ENCODE measurements around the gene CENPB. TPM values are rescaled to one million over a fixed set of nuclear protein-coding genes. Genes with fewer than 3 reads are reported as not detected.
A peak's percentile ranks its signal among the peaks of the same experiment; 100 is the strongest.

Gene CENPB
- total RNA-seq, 1 donor from 2014 or later = 87.4 TPM

DNA sequence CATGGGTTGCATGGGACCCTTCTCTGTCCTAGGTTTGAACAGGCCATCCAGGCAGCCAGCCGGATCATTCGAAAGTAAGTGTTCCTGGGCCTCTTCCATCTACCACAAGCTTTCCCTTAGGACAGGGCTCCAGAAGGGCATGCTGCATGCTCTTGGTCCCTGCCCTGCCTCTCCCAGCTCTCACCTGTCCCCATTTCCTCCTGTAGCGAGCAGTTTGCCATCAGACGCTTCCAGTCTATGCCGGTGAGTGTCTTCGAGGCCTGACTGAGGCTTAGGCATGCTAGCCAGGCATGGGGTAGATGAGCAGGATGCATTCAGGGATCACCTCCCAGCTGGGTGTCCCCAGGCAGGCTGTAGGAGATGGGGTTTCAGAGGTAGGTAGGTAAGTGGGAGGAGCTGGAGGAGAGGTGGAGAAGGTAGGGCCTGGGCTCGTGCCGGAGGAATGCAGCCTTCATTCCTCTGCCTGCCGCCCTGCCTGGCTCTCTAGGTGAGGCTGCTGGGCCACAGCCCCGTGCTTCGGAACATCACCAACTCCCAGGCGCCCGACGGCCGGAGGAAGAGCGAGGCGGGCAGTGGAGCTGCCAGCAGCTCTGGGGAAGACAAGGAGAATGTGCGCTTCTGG lies 13.8 kb upstream of the CENPB start:
- no peaks in the 10 kb centered on the region for H3K27me3 ChIP-seq (ENCODE audit: control insufficient read depth, insufficient read depth, low read length)
- DNase-seq (ENCODE audit: low read depth) (no peak), FAIRE-seq (no peak)
- TF ChIP-seq, protein P1, sequence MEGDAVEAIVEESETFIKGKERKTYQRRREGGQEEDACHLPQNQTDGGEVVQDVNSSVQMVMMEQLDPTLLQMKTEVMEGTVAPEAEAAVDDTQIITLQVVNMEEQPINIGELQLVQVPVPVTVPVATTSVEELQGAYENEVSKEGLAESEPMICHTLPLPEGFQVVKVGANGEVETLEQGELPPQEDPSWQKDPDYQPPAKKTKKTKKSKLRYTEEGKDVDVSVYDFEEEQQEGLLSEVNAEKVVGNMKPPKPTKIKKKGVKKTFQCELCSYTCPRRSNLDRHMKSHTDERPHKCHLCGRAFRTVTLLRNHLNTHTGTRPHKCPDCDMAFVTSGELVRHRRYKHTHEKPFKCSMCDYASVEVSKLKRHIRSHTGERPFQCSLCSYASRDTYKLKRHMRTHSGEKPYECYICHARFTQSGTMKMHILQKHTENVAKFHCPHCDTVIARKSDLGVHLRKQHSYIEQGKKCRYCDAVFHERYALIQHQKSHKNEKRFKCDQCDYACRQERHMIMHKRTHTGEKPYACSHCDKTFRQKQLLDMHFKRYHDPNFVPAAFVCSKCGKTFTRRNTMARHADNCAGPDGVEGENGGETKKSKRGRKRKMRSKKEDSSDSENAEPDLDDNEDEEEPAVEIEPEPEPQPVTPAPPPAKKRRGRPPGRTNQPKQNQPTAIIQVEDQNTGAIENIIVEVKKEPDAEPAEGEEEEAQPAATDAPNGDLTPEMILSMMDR (IDR thresholded peaks at IDR 0.05; ENCODE audit: insufficient read depth, low read length, severe bottlenecking) = no peak
- no peak overlapping the region for H3K4me3 ChIP-seq (ENCODE audit: low read depth, low read length)
- peaks cover 21% of the 10 kb centered on the region for H3K36me3 ChIP-seq (ENCODE audit: control insufficient read depth, insufficient read depth, low read length)

DNA sequence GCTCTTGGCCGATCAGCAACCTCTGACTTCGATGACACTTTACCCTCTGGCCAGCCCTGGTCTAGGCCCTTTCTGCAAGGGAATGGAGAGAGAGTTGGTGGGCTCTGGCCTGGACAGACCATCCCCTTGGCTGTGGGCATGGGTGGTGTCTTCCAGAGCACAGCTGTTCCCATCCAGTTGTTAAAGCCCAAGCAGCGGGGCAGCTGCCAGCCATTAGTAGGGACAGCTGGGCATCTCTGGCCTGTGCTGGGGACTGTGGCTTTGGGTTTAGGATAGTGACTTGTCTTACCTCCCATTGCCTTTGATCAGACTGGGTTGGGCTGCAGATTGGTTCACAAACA lies 12.3 kb upstream of the CENPB start:
- FAIRE-seq (no peak), DNase-seq (ENCODE audit: low read depth) (no peak)
- Histone ChIP-seq H3K36me3 (ENCODE audit: control insufficient read depth, insufficient read depth, low read length) (peaks cover 21% of the 10 kb centered on the region), H3K4me3 (ENCODE audit: low read depth, low read length) (no peak overlapping the region), H3K27me3 (ENCODE audit: control insufficient read depth, insufficient read depth, low read length) (no peaks in the 10 kb centered on the region)
- TF ChIP-seq, protein P1 (IDR thresholded peaks at IDR 0.05; ENCODE audit: insufficient read depth, low read length, severe bottlenecking) = no peak

DNA sequence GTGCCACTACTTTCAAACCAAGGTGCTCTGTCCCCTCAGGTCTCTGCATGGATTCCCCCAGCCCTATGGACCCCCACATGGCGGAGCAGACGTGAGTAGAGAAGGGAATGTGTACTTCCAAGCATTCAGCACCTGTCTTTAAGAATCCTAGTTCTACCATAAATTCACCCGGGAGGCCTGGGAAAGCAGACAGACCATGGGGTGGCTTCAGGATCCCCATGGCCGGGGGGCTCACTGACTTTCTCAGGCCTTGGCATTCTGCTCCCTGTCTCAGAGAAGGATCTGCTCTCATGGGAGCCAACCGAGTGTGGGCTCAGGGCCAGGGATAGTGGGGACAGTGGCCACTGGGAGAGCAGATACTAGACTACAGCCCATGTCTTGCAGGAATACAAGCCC lies 11.8 kb upstream of the CENPB start:
- DNase-seq (ENCODE audit: low read depth) (no peak), FAIRE-seq (no peak)
- TF ChIP-seq, protein P1 (IDR thresholded peaks at IDR 0.05; ENCODE audit: insufficient read depth, low read length, severe bottlenecking) = no peak
- Histone ChIP-seq H3K36me3 (ENCODE audit: control insufficient read depth, insufficient read depth, low read length) (peaks cover 18% of the 10 kb centered on the region), H3K4me3 (ENCODE audit: low read depth, low read length) (no peak overlapping the region), H3K27me3 (ENCODE audit: control insufficient read depth, insufficient read depth, low read length) (no peaks in the 10 kb centered on the region)

DNA sequence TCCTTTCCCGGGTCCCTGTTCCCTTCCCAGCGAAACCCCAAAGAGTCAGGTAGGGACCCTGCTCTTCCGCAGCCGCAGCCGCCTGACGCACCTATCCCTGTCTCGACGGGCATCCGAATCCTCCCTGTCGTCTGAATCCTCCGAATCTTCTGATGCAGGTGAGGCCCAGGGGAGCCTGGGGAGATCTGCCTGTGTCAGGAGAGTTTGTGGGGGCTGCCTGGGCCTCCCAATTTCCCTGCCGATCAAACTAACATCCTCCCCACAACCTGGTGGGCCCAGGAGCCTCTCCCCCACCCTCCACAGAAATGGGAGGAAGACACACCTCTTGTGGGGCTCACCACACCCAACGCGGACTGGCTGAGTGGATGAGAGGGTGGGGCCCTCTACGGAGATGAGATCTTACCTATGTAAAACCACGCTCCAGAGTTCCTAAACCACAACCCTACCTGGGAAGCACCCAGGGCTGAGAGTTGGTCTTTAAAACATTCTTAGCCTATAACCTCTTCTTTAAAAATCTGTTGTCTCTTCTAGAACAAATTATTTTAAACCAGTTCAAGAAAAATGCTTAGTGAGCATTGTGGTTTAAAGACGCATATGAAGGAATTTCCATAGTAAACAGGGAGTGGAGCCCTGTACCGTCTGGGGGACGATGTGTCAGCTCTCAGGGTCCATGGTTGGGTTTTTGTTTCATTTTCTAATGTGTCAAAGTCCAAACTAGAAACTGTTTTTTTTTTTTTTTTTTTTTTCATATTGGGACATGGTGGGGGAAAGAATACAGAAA lies 11.2 kb upstream of the CENPB start:
- Histone ChIP-seq H3K27me3 (ENCODE audit: control insufficient read depth, insufficient read depth, low read length) (no peaks in the 10 kb centered on the region), H3K4me3 (ENCODE audit: low read depth, low read length) (peak overlapping the region; percentile 68), H3K36me3 (ENCODE audit: control insufficient read depth, insufficient read depth, low read length) (peaks cover 17% of the 10 kb centered on the region)
- TF ChIP-seq, protein P1 (IDR thresholded peaks at IDR 0.05; ENCODE audit: insufficient read depth, low read length, severe bottlenecking) = no peak
- FAIRE-seq (no peak), DNase-seq (ENCODE audit: low read depth) (no peak)

DNA sequence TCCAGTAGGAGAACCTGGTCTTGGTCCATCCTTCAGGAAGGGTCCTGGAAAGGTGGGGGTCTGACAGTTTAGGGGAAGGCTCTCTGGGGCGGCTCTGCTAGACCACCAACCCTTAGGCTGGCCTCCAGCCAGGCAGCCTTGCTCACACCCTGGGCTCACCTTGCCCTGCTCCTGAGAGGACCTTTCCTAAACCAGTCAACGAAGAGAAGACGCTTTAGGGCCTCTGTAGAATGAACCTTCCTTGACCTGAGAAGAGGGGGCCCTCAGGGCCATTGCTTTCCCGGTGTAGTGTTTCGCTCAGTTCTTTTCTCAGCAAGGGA lies 10.6 kb upstream of the CENPB start:
- TF ChIP-seq, protein P1 (IDR thresholded peaks at IDR 0.05; ENCODE audit: insufficient read depth, low read length, severe bottlenecking) = no peak
- DNase-seq (ENCODE audit: low read depth) (no peak), FAIRE-seq (no peak)
- Histone ChIP-seq H3K4me3 (ENCODE audit: low read depth, low read length) (peak overlapping the region; percentile 68), H3K27me3 (ENCODE audit: control insufficient read depth, insufficient read depth, low read length) (no peaks in the 10 kb centered on the region), H3K36me3 (ENCODE audit: control insufficient read depth, insufficient read depth, low read length) (peaks cover 17% of the 10 kb centered on the region)

Measured in bronchial epithelial cell (primary cell).